ENCODE measurements around the gene FPR2. TPM values are rescaled to one million over a fixed set of nuclear protein-coding genes. Genes with fewer than 3 reads are reported as not detected.

Gene FPR2
- total RNA-seq, 1 donor from 2014 or later = not detected

DNA sequence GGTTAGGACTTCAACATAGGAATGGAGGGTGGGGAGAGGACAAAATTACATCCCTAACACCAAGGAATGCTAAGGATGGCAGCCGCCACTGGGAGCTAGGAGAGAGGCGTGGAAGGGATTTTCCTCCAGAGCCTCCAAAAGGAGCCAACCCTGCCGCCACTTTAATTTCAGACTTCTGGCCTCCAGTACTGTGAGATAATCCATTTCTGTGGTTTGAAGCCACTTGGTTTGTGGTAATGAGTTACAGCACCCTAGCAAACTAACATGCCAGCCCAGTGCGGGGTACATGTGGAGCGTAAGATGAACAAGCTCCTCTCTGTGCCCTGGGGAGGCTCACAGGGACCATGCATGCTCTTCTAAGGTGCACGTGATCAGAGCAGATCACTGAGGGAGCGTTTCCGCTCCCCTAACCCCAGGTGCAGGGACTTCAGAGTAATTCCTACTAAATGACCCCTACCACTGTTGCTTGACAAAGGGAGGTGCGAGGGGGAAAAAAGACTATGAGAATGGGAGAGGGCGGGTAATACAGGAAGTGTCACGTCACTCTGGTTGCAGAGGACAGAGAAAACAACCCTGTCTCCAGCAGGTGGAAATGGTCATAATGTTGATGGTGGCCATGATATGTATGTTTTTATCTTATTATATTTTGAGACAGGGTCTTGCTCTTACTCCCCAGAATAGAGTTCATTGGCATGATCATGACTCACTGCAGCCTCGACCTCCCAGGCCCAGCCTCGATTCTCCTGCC is 21.3 kb upstream of the FPR2 start:
- no peak overlapping the region for H3K27ac ChIP-seq (ENCODE audit: low read depth, low read length)
- no peak overlapping the region for H3K27ac Mint-ChIP-seq (ENCODE audit: unreplicated experiment)
- FAIRE-seq (no peak), DNase-seq (ENCODE audit: low read depth) (no peak)
- H2AFZ ChIP-seq (ENCODE audit: low read depth, low read length) = no peak overlapping the region
- H3K4me2 ChIP-seq (ENCODE audit: low read length) = no peak overlapping the region
- H3K9ac ChIP-seq (ENCODE audit: low read length) = no peak overlapping the region
- no peak overlapping the region for H3K4me3 ChIP-seq (ENCODE audit: insufficient read depth, low read depth, low read length)
- H3K27me3 Mint-ChIP-seq (ENCODE audit: low read depth, unreplicated experiment) = peaks cover 7% of the 10 kb centered on the region
- H4K20me1 ChIP-seq (ENCODE audit: insufficient read depth, low read length) = no peaks in the 10 kb centered on the region
- H3K9me3 ChIP-seq (ENCODE audit: insufficient read depth, low read depth, low read length) = peaks cover 4% of the 10 kb centered on the region
- peaks cover 7% of the 10 kb centered on the region for H3K9me3 Mint-ChIP-seq (ENCODE audit: unreplicated experiment)
- H3K36me3 Mint-ChIP-seq (ENCODE audit: low read depth, unreplicated experiment) = no peaks in the 10 kb centered on the region
- no peaks in the 10 kb centered on the region for H3K4me1 ChIP-seq (ENCODE audit: insufficient read depth, low read length)
- peaks cover 4% of the 10 kb centered on the region for H3K4me1 Mint-ChIP-seq (ENCODE audit: low read depth, unreplicated experiment)
- no peak for TF ChIP-seq EZH2 (IDR thresholded peaks at IDR 0.05; ENCODE audit: insufficient read depth, low read length)
- TF ChIP-seq, protein P1, sequence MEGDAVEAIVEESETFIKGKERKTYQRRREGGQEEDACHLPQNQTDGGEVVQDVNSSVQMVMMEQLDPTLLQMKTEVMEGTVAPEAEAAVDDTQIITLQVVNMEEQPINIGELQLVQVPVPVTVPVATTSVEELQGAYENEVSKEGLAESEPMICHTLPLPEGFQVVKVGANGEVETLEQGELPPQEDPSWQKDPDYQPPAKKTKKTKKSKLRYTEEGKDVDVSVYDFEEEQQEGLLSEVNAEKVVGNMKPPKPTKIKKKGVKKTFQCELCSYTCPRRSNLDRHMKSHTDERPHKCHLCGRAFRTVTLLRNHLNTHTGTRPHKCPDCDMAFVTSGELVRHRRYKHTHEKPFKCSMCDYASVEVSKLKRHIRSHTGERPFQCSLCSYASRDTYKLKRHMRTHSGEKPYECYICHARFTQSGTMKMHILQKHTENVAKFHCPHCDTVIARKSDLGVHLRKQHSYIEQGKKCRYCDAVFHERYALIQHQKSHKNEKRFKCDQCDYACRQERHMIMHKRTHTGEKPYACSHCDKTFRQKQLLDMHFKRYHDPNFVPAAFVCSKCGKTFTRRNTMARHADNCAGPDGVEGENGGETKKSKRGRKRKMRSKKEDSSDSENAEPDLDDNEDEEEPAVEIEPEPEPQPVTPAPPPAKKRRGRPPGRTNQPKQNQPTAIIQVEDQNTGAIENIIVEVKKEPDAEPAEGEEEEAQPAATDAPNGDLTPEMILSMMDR (IDR thresholded peaks at IDR 0.05; ENCODE audit: insufficient read depth, low read depth, low read length) = no peak
- H3K79me2 ChIP-seq (ENCODE audit: insufficient read depth, low read length) = no peaks in the 10 kb centered on the region
- no peaks in the 10 kb centered on the region for H3K27me3 ChIP-seq (ENCODE audit: insufficient read depth, low read length)
- no peak overlapping the region for H3K4me3 Mint-ChIP-seq (ENCODE audit: unreplicated experiment)
- no peaks in the 10 kb centered on the region for H3K36me3 ChIP-seq (ENCODE audit: insufficient read depth, low read length)

DNA sequence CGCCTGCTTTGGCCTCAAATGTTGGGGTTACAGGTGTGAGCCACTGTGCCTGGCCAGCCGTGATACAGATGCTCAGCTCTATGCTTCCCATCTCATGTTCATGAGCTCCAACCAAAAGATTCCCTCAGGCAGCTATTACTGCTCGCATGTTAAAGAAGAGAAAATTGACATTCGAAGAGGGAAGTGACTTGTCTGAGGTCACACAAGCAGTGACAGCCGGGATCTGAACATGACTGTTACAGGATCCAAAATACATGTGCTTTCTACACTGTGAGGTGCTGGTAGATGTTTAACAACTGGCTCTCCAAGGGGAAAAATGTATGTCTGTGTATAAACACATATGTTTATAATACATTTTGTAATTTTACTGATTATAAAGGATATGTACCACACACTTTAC is 20.6 kb upstream of the FPR2 start:
- Mint-ChIP-seq H3K27ac (ENCODE audit: unreplicated experiment) (no peak overlapping the region), H3K4me1 (ENCODE audit: low read depth, unreplicated experiment) (peaks cover 4% of the 10 kb centered on the region), H3K27me3 (ENCODE audit: low read depth, unreplicated experiment) (peaks cover 7% of the 10 kb centered on the region), H3K4me3 (ENCODE audit: unreplicated experiment) (no peak overlapping the region), H3K36me3 (ENCODE audit: low read depth, unreplicated experiment) (no peaks in the 10 kb centered on the region), H3K9me3 (ENCODE audit: unreplicated experiment) (peaks cover 7% of the 10 kb centered on the region)
- Histone ChIP-seq H4K20me1 (ENCODE audit: insufficient read depth, low read length) (no peaks in the 10 kb centered on the region), H3K79me2 (ENCODE audit: insufficient read depth, low read length) (no peaks in the 10 kb centered on the region), H3K9me3 (ENCODE audit: insufficient read depth, low read depth, low read length) (peaks cover 4% of the 10 kb centered on the region), H3K4me1 (ENCODE audit: insufficient read depth, low read length) (no peaks in the 10 kb centered on the region), H3K27ac (ENCODE audit: low read depth, low read length) (no peak overlapping the region), H3K9ac (ENCODE audit: low read length) (no peak overlapping the region), H3K36me3 (ENCODE audit: insufficient read depth, low read length) (no peaks in the 10 kb centered on the region), H3K27me3 (ENCODE audit: insufficient read depth, low read length) (no peaks in the 10 kb centered on the region), H3K4me2 (ENCODE audit: low read length) (no peak overlapping the region), H3K4me3 (ENCODE audit: insufficient read depth, low read depth, low read length) (no peak overlapping the region), H2AFZ (ENCODE audit: low read depth, low read length) (no peak overlapping the region)
- DNase-seq (ENCODE audit: low read depth) (no peak), FAIRE-seq (no peak)
- TF ChIP-seq, protein P1 (IDR thresholded peaks at IDR 0.05; ENCODE audit: insufficient read depth, low read depth, low read length) = no peak
- no peak for TF ChIP-seq EZH2 (IDR thresholded peaks at IDR 0.05; ENCODE audit: insufficient read depth, low read length)

DNA sequence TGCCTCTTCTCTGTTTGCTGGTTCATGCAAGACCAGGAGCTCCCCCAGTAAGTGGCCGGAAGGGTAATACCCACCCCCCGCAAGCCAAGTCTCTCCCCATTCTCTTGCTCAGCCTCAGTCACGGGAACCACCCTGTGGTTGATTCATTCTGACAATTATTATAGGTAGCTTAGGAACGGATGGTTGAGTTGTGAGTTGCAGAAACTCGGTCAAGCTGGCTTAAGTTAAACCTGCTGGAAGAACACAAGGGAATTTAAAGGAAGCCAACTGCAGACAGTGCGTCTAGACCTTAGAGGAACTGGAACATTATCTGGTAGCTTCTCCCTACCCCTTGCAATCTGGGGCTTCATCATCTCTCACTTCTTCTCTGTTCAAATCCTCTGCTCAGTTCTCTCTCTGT is 18.2 kb upstream of the FPR2 start:
- H3K4me3 Mint-ChIP-seq (ENCODE audit: unreplicated experiment) = no peak overlapping the region
- peaks cover 5% of the 10 kb centered on the region for H3K27me3 Mint-ChIP-seq (ENCODE audit: low read depth, unreplicated experiment)
- TF ChIP-seq, protein P1 (IDR thresholded peaks at IDR 0.05; ENCODE audit: insufficient read depth, low read depth, low read length) = no peak
- TF ChIP-seq EZH2 (IDR thresholded peaks at IDR 0.05; ENCODE audit: insufficient read depth, low read length) = no peak
- peaks cover 16% of the 10 kb centered on the region for H3K9me3 Mint-ChIP-seq (ENCODE audit: unreplicated experiment)
- peaks cover 9% of the 10 kb centered on the region for H3K9me3 ChIP-seq (ENCODE audit: insufficient read depth, low read depth, low read length)
- H3K27ac Mint-ChIP-seq (ENCODE audit: unreplicated experiment) = no peak overlapping the region
- no peak overlapping the region for H3K4me3 ChIP-seq (ENCODE audit: insufficient read depth, low read depth, low read length)
- no peak overlapping the region for H3K9ac ChIP-seq (ENCODE audit: low read length)
- no peak overlapping the region for H2AFZ ChIP-seq (ENCODE audit: low read depth, low read length)
- H3K4me1 Mint-ChIP-seq (ENCODE audit: low read depth, unreplicated experiment) = peaks cover 4% of the 10 kb centered on the region
- FAIRE-seq (peak; percentile 76), DNase-seq (ENCODE audit: low read depth) (peak; percentile 81)
- no peaks in the 10 kb centered on the region for H3K36me3 ChIP-seq (ENCODE audit: insufficient read depth, low read length)
- H4K20me1 ChIP-seq (ENCODE audit: insufficient read depth, low read length) = no peaks in the 10 kb centered on the region
- no peak overlapping the region for H3K27ac ChIP-seq (ENCODE audit: low read depth, low read length)
- H3K4me2 ChIP-seq (ENCODE audit: low read length) = no peak overlapping the region
- H3K27me3 ChIP-seq (ENCODE audit: insufficient read depth, low read length) = no peaks in the 10 kb centered on the region
- no peaks in the 10 kb centered on the region for H3K36me3 Mint-ChIP-seq (ENCODE audit: low read depth, unreplicated experiment)
- H3K4me1 ChIP-seq (ENCODE audit: insufficient read depth, low read length) = no peaks in the 10 kb centered on the region
- no peaks in the 10 kb centered on the region for H3K79me2 ChIP-seq (ENCODE audit: insufficient read depth, low read length)

Measured in astrocyte (in vitro differentiated cells and primary cell).